Neural crest cell (in vitro differentiated cells): Measurements from ENCODE around the gene GNB5. TPM values are rescaled to one million over a fixed set of nuclear protein-coding genes. Genes with fewer than 3 reads are reported as not detected.

Experiments used
- DNase-seq: peaks from one replicate; pipeline ENCODE4 v3.0.0; 2021; ENCODE audit warnings: low read depth, mixed read lengths, low spot score
- H3K27ac Mint-ChIP-seq: one replicate; pipeline ENCODE4 v1.8.0; 2021; ENCODE audit warnings: mild to moderate bottlenecking, mixed read lengths; ENCODE audit not compliant: unreplicated experiment
- H3K27me3 Mint-ChIP-seq: 2 replicates; pipeline ENCODE4 v1.8.0; 2021; ENCODE audit warnings: low read depth, mild to moderate bottlenecking, mixed read lengths
- H3K36me3 Mint-ChIP-seq: 2 replicates; pipeline ENCODE4 v1.8.0; 2021; ENCODE audit warnings: low read depth, mild to moderate bottlenecking, mixed read lengths
- H3K4me1 Mint-ChIP-seq: 2 replicates; pipeline ENCODE4 v1.8.0; 2021; ENCODE audit warnings: mixed read lengths
- H3K4me3 Mint-ChIP-seq: one replicate; pipeline ENCODE4 v1.8.0; 2021; ENCODE audit warnings: mild to moderate bottlenecking, mixed read lengths
- H3K9me3 Mint-ChIP-seq: 2 replicates; pipeline ENCODE4 v1.8.0; 2021; ENCODE audit warnings: mixed read lengths
- CTCF ChIP-seq: fragments of 200-600 bp; sonication (generic); conservative IDR thresholded peaks from 2 replicates; pipeline ENCODE4 v1.5.0; 2021; ENCODE audit warnings: antibody characterized with exemption, mild to moderate bottlenecking
- total RNA-seq: library from RNA; stranded (reverse); gene quantifications from 2 replicates; pipeline ENCODE4 v1.2.1, GENCODE V29; 2021

GNB5 gene
- total RNA-seq, 1 donor from 2014 or later: 16.7 TPM

GRCh38 chr15:52159645-52160044 lies 31.5 kb downstream of the GNB5 start:
- peaks cover 12% of the 10 kb centered on the region for H3K4me1 Mint-ChIP-seq
- no peaks in the 10 kb centered on the region for H3K27me3 Mint-ChIP-seq
- TF ChIP-seq CTCF: no peak
- DNase-seq: no peak
- H3K4me3 Mint-ChIP-seq: no peak overlapping the region
- peak overlapping the region; percentile 35 for H3K27ac Mint-ChIP-seq
- H3K36me3 Mint-ChIP-seq: peaks cover 5% of the 10 kb centered on the region
- no peaks in the 10 kb centered on the region for H3K9me3 Mint-ChIP-seq

GRCh38 chr15:52158084-52158765 lies 33.0 kb downstream of the GNB5 start:
- Mint-ChIP-seq H3K27ac (no peak overlapping the region), H3K4me3 (no peak overlapping the region), H3K36me3 (peaks cover 5% of the 10 kb centered on the region), H3K27me3 (no peaks in the 10 kb centered on the region), H3K9me3 (no peaks in the 10 kb centered on the region), H3K4me1 (peaks cover 12% of the 10 kb centered on the region)
- TF ChIP-seq CTCF: no peak
- DNase-seq: no peak

DNA sequence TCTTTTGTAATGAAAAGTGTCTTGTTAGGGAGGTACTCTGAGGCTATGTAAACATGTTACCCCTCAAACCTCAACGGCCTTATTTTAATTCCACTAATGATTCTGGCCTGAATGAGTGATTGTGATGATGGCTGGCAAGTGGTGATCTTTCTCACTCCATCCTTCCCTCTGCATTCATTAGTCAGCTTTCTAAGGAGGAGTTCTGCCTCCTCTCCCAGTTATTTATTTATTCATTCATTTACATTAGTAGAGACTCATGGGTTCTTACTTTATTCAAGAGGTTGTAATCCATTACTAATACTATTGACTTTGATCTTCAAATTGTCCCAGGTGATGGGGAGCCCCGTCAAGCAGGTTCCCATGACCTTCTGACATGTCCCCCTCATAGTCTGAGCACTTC lies 35.3 kb downstream of the GNB5 start:
- Mint-ChIP-seq H3K27me3 (no peaks in the 10 kb centered on the region), H3K4me1 (peaks cover 12% of the 10 kb centered on the region), H3K9me3 (no peaks in the 10 kb centered on the region), H3K27ac (no peak overlapping the region), H3K36me3 (peaks cover 5% of the 10 kb centered on the region), H3K4me3 (no peak overlapping the region)
- DNase-seq: no peak
- TF ChIP-seq CTCF: no peak

GRCh38 chr15:52154896-52155865 lies 36.0 kb downstream of the GNB5 start:
- H3K4me3 Mint-ChIP-seq: no peak overlapping the region
- H3K9me3 Mint-ChIP-seq: no peaks in the 10 kb centered on the region
- H3K36me3 Mint-ChIP-seq: peaks cover 5% of the 10 kb centered on the region
- H3K4me1 Mint-ChIP-seq: peaks cover 12% of the 10 kb centered on the region
- H3K27ac Mint-ChIP-seq: no peak overlapping the region
- DNase-seq: no peak
- H3K27me3 Mint-ChIP-seq: no peaks in the 10 kb centered on the region
- TF ChIP-seq CTCF: no peak

GRCh38 chr15:52153900-52154895 lies 37.0 kb downstream of the GNB5 start:
- H3K9me3 Mint-ChIP-seq: no peaks in the 10 kb centered on the region
- no peak for DNase-seq
- peaks cover 12% of the 10 kb centered on the region for H3K4me1 Mint-ChIP-seq
- TF ChIP-seq CTCF: no peak
- no peak overlapping the region for H3K4me3 Mint-ChIP-seq
- peaks cover 5% of the 10 kb centered on the region for H3K36me3 Mint-ChIP-seq
- H3K27me3 Mint-ChIP-seq: no peaks in the 10 kb centered on the region
- H3K27ac Mint-ChIP-seq: peak overlapping the region; percentile 81
